ENCODE measurements around the gene DCLRE1C. TPM values are rescaled to one million over a fixed set of nuclear protein-coding genes. Genes with fewer than 3 reads are reported as not detected.
A peak's percentile ranks its signal among the peaks of the same experiment; 100 is the strongest.
"Not testable (repeated sequence)": the region's sequence is repeated elsewhere in the genome, so short reads cannot be mapped to it uniquely, and the experiment has no call there.

The DCLRE1C gene
- total RNA-seq, 1 donor from 2014 or later = 10.9 TPM

GRCh38 chr10:14982744-14983143 is 28.8 kb upstream of the DCLRE1C start:
- Mint-ChIP-seq H3K4me1 (no peaks in the 10 kb centered on the region), H3K4me3 (no peak overlapping the region), H3K27ac (ENCODE audit: unreplicated experiment) (no peak overlapping the region), H3K9me3 (no peaks in the 10 kb centered on the region), H3K27me3 (ENCODE audit: low read depth) (no peaks in the 10 kb centered on the region), H3K36me3 (ENCODE audit: low read depth) (no peaks in the 10 kb centered on the region)
- no peak for TF ChIP-seq CTCF (conservative IDR thresholded peaks at IDR 0.05)
- DNase-seq (ENCODE audit: low read depth, low spot score) = no peak

DNA sequence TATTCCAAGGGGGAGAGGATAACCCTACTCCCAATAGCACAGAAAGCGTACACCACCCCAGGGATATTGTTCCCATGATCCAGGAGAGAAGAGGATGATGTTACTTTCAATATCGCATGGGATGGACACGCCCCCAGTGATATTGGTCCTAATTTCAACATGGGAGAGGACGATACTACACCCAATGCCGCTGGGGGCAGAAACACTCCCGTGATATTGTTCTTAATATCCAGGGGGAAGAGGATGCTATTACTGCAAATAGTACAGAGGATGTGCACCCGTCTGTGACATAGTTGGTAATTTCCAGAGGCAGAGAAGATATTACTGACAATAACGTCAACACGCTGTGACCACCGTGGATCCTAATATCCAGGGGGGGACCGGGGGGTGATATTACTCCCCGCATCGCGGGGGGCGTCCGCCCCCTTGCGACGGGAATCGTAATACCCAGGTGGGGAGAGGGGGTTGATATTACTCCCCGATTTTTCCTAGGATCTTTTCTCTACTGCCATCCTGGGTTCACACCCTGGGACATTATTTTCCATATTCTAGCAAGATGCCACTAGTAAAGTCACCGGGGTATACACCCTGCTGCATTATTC is 21.9 kb upstream of the DCLRE1C start:
- Mint-ChIP-seq H3K27ac (ENCODE audit: unreplicated experiment) (no peak overlapping the region), H3K36me3 (ENCODE audit: low read depth) (no peaks in the 10 kb centered on the region), H3K27me3 (ENCODE audit: low read depth) (peaks cover 14% of the 10 kb centered on the region), H3K4me1 (no peaks in the 10 kb centered on the region), H3K9me3 (no peaks in the 10 kb centered on the region), H3K4me3 (no peak overlapping the region)
- peak; percentile 16 for TF ChIP-seq CTCF (conservative IDR thresholded peaks at IDR 0.05)
- no peak for DNase-seq (ENCODE audit: low read depth, low spot score)

DNA sequence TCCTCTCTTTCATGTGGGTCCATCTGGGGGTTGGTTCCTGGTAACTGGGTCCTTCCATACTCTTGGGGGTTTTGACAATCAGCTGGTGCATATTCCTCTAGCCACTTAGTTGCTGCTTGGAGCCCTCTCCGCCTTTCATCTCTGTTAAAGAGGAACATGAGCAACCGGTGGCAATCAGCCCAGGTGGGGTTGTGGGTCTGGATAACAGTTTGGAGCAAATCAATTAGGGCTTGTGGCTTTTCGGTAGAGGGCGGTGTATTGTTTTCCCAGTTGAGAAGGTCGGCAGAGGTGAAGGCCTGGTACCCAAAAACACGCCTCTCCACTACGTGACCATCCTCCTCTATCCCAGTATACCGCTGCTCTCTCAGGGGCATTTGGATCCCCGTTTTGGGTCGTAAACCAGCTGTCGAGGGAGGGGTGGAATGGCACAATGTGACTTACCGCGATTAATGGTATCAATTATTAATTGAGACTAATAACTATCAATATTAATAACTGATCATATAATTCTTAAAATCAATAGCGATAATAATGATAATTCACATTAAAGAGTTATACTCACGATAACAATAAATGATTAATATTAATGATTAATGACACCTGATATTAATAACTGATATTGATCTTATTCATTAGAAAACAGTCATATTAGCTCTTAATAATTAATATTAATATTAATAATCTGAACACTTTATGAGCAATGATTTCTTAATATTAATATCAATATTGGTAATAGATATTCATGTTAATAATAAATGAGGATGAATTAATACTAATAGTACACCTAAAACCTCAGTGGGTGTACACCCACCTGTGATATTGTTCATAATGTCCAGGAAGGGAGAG is 20.5 kb upstream of the DCLRE1C start:
- not testable (repeated sequence) for H3K4me1 Mint-ChIP-seq; H3K9me3 Mint-ChIP-seq; H3K4me3 Mint-ChIP-seq; H3K27ac Mint-ChIP-seq (ENCODE audit: unreplicated experiment); DNase-seq (ENCODE audit: low read depth, low spot score); H3K36me3 Mint-ChIP-seq (ENCODE audit: low read depth)
- peaks cover 14% of the 10 kb centered on the region for H3K27me3 Mint-ChIP-seq (ENCODE audit: low read depth)

GRCh38 chr10:14971867-14972448 is 18.1 kb upstream of the DCLRE1C start:
- TF ChIP-seq CTCF (conservative IDR thresholded peaks at IDR 0.05) = peak; percentile 58
- Mint-ChIP-seq H3K4me1 (no peaks in the 10 kb centered on the region), H3K36me3 (ENCODE audit: low read depth) (no peaks in the 10 kb centered on the region), H3K27me3 (ENCODE audit: low read depth) (peaks cover 14% of the 10 kb centered on the region), H3K27ac (ENCODE audit: unreplicated experiment) (no peak overlapping the region), H3K4me3 (no peak overlapping the region), H3K9me3 (no peaks in the 10 kb centered on the region)
- peak; percentile 26 for DNase-seq (ENCODE audit: low read depth, low spot score)

DNA sequence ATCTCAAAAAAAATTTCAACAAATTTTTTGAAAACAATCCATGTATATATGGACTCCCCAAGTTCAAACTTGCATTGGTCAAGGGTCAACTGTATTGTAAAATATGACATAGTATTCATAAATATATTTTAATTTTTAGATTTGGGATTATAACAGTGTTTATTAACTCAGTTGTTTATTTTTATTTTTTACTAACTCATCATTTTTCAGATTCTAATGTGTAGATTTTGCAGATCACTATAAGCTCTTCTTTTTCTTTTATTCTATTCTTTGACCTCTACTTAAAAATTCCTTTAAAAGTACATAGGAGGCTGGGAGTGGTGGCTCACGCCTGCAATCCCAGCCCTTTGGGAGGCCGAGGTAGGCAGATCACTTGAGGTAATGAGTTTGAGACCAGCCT is 14.0 kb upstream of the DCLRE1C start:
- H3K4me3 Mint-ChIP-seq = no peak overlapping the region
- H3K9me3 Mint-ChIP-seq = no peaks in the 10 kb centered on the region
- H3K36me3 Mint-ChIP-seq (ENCODE audit: low read depth) = no peaks in the 10 kb centered on the region
- no peak for TF ChIP-seq CTCF (conservative IDR thresholded peaks at IDR 0.05)
- H3K27me3 Mint-ChIP-seq (ENCODE audit: low read depth) = no peaks in the 10 kb centered on the region
- no peaks in the 10 kb centered on the region for H3K4me1 Mint-ChIP-seq
- no peak overlapping the region for H3K27ac Mint-ChIP-seq (ENCODE audit: unreplicated experiment)
- DNase-seq (ENCODE audit: low read depth, low spot score) = no peak

Measured in neural crest cell (in vitro differentiated cells).